Subcutaneous abdominal adipose tissue (tissue), 5 donors: Measurements from ENCODE around the gene ZNF229.
"Not testable (repeated sequence)": the region's sequence is repeated elsewhere in the genome, so short reads cannot be mapped to it uniquely, and the experiment has no call there.

Experiments used
- H3K27ac ChIP-seq: one replicate; pipeline ENCODE4 v1.7.0; 2013; ENCODE audit warnings: low read depth, mild to moderate bottlenecking, inconsistent platforms, low read length, moderate library complexity
- H3K27me3 ChIP-seq, 5 donors: one replicate each; pipeline ENCODE4 v1.7.0; 2013; ENCODE audit warnings: low read length in 5 of 5, inconsistent platforms in 1 of 5; ENCODE audit not compliant: control insufficient read depth in 5 of 5, insufficient read depth in 4 of 5
- H3K36me3 ChIP-seq, 5 donors: one replicate each; pipeline ENCODE4 v1.7.0; 2013; ENCODE audit warnings: low read length in 5 of 5; ENCODE audit not compliant: control insufficient read depth in 5 of 5, insufficient read depth in 5 of 5
- H3K4me1 ChIP-seq, 5 donors: one replicate each; pipeline ENCODE4 v1.7.0; 2013; ENCODE audit warnings: low read length in 5 of 5, mild to moderate bottlenecking in 3 of 5, moderate library complexity in 1 of 5; ENCODE audit not compliant: control insufficient read depth in 5 of 5, insufficient read depth in 5 of 5
- H3K4me3 ChIP-seq, 5 donors: one replicate each; pipeline ENCODE4 v1.7.0; 2013; ENCODE audit warnings: low read length in 5 of 5, low read depth in 1 of 5
- H3K9ac ChIP-seq, 5 donors: one replicate each; pipeline ENCODE4 v1.7.0; 2013; ENCODE audit warnings: low read length in 5 of 5, mild to moderate bottlenecking in 4 of 5, moderate library complexity in 3 of 5
- H3K9me3 ChIP-seq, 5 donors: one replicate each; pipeline ENCODE4 v1.7.0; 2013; ENCODE audit warnings: low read length in 5 of 5; ENCODE audit not compliant: control insufficient read depth in 5 of 5
- donor health status: healthy.
- donor health status: healthy.
- donor health status: healthy.
- donor health status: healthy.
- donor health status: healthy.

ZNF229 gene

GRCh38 chr19:44447916-44448674, at the start of gene ZNF229:
Gene ZNF229, minus strand, starts transcription at chr19:44448472. Its CDS starts 5,625 bp downstream, at chr19:44442847.
- Histone ChIP-seq H3K4me3 (peak within 1 kb of the TSS; percentile 79 to 94 (median 87)), H3K4me1 (peaks cover 0 to 16% (median 10%) of the 10 kb centered on the region in 5 donors), H3K27ac (peak within 1 kb of the TSS; percentile 14), H3K9me3 (peaks cover 12 to 67% (median 55%) of the 10 kb centered on the region in 5 donors), H3K27me3 (peaks cover 0 to 2% (median 0%) of the 10 kb centered on the region in 5 donors), H3K9ac (peak within 1 kb of the TSS in 3 of 5 donors; percentile 20 to 54 (median 52)), H3K36me3 (peaks cover 0 to 8% (median 3%) of the 10 kb centered on the region in 5 donors)

GRCh38 chr19:44496711-44497110, 48.4 kb upstream of the ZNF229 start:
- no peak overlapping the region for H3K9ac ChIP-seq
- peaks cover 38 to 77% (median 70%) of the 10 kb centered on the region in 5 donors for H3K9me3 ChIP-seq
- H3K27ac ChIP-seq: no peak overlapping the region
- H3K27me3 ChIP-seq: no peaks in the 10 kb centered on the region
- peaks cover 6 to 24% (median 21%) of the 10 kb centered on the region in 5 donors for H3K4me1 ChIP-seq
- peaks cover 29 to 61% (median 53%) of the 10 kb centered on the region in 5 donors for H3K36me3 ChIP-seq
- peak overlapping the region in 4 of 5 donors; percentile 28 to 84 (median 46) for H3K4me3 ChIP-seq

GRCh38 chr19:44476559-44477408, 28.5 kb upstream of the ZNF229 start:
- H3K27me3 ChIP-seq: no peaks in the 10 kb centered on the region
- H3K4me1 ChIP-seq: peaks cover 0 to 7% (median 0%) of the 10 kb centered on the region in 5 donors
- H3K36me3 ChIP-seq: peaks cover 48 to 63% (median 50%) of the 10 kb centered on the region in 5 donors
- peaks cover 96 to 100% (median 100%) of the 10 kb centered on the region in 5 donors for H3K9me3 ChIP-seq
- H3K4me3 ChIP-seq: peak overlapping the region; percentile 28 to 72 (median 57)
- H3K27ac ChIP-seq: no peak overlapping the region
- peak overlapping the region in 1 of 5 donors; percentile 17 for H3K9ac ChIP-seq

GRCh38 chr19:44468730-44469129, 20.5 kb upstream of the ZNF229 start:
- not testable (repeated sequence) for H3K9ac ChIP-seq, H3K27ac ChIP-seq, H3K4me1 ChIP-seq, H3K36me3 ChIP-seq, H3K27me3 ChIP-seq
- H3K9me3 ChIP-seq: peaks cover 57 to 90% (median 90%) of the 10 kb centered on the region in 5 donors
- peak overlapping the region in 3 of 5 donors; percentile 18 to 49 (median 49) for H3K4me3 ChIP-seq

- not testable (repeated sequence) for H3K9ac ChIP-seq, H3K27ac ChIP-seq, H3K36me3 ChIP-seq, H3K27me3 ChIP-seq, H3K4me1 ChIP-seq
- H3K9me3 ChIP-seq: peaks cover 20 to 71% (median 66%) of the 10 kb centered on the region in 5 donors
- H3K4me3 ChIP-seq: peak overlapping the region in 2 of 5 donors; percentile 31 to 41
Observed at GRCh38 chr19:44462600-44463286, 14.5 kb upstream of the ZNF229 start.

GRCh38 chr19:44456016-44456415, 7.7 kb upstream of the ZNF229 start:
- H3K9me3 ChIP-seq: peaks cover 8 to 78% (median 69%) of the 10 kb centered on the region in 5 donors
- H3K36me3 ChIP-seq, H3K4me1 ChIP-seq, H3K4me3 ChIP-seq, H3K9ac ChIP-seq, H3K27ac ChIP-seq, H3K27me3 ChIP-seq: not testable (repeated sequence)

- peaks cover 8 to 80% (median 67%) of the 10 kb centered on the region in 5 donors for H3K9me3 ChIP-seq
Observed at GRCh38 chr19:44455100-44455499, 6.8 kb upstream of the ZNF229 start.

GRCh38 chr19:44452367-44452766, 4.1 kb upstream of the ZNF229 start:
- Histone ChIP-seq H3K27me3 (peaks cover 0 to 3% (median 0%) of the 10 kb centered on the region in 5 donors), H3K36me3 (no peaks in the 10 kb centered on the region), H3K9me3 (peaks cover 8 to 73% (median 55%) of the 10 kb centered on the region in 5 donors), H3K9ac (no peak overlapping the region), H3K4me3 (peak overlapping the region in 4 of 5 donors; percentile 2 to 36 (median 18)), H3K4me1 (peaks cover 0 to 16% (median 10%) of the 10 kb centered on the region in 5 donors), H3K27ac (no peak overlapping the region)

More at GRCh38 chr19:44455100-44455499, 6.8 kb upstream of the ZNF229 start:
- H3K4me1 ChIP-seq: no peaks in the 10 kb centered on the region
- no peak overlapping the region for H3K27ac ChIP-seq
- peaks cover 0 to 3% (median 0%) of the 10 kb centered on the region in 5 donors for H3K27me3 ChIP-seq
- H3K36me3 ChIP-seq: no peaks in the 10 kb centered on the region
- no peak overlapping the region for H3K9ac ChIP-seq
- H3K4me3 ChIP-seq: no peak overlapping the region

GRCh38 chr19:44451687-44452086, 3.4 kb upstream of the ZNF229 start:
- Histone ChIP-seq H3K36me3 (no peaks in the 10 kb centered on the region), H3K4me1 (peaks cover 0 to 16% (median 10%) of the 10 kb centered on the region in 5 donors), H3K27ac (no peak overlapping the region), H3K9ac (no peak overlapping the region), H3K9me3 (peaks cover 8 to 70% (median 52%) of the 10 kb centered on the region in 5 donors), H3K27me3 (peaks cover 0 to 2% (median 0%) of the 10 kb centered on the region in 5 donors), H3K4me3 (peak overlapping the region in 2 of 5 donors; percentile 2 to 36)
